H1 (cell line): ENCODE data around the gene SH3RF3. TPM values are rescaled to one million over a fixed set of nuclear protein-coding genes. Genes with fewer than 3 reads are reported as not detected.
A peak's percentile ranks its signal among the peaks of the same experiment; 100 is the strongest.

Source experiments
- CTCF ChIA-PET: fragments of 300-600 bp; sonication (Branson Sonifier 250); formaldehyde crosslinking; loops from one replicate; lab custom pipeline; 2021; ENCODE audit not compliant: partially characterized antibody; lab: Charles Lee
- POLR2A ChIA-PET: fragments of 300-600 bp; sonication (Branson Sonifier 250); formaldehyde crosslinking; loops from one replicate; lab custom pipeline; 2021; ENCODE audit warnings: inconsistent platforms; ENCODE audit not compliant: partially characterized antibody; lab: Charles Lee
- DNase-seq, 2 experiments: peaks; one replicate each; pipeline versions ENCODE4 v3.0.0 to v3.0.0-alpha.2; 2010 to 2022; ENCODE audit warnings: low spot score in 2 of 2, low read depth in 1 of 2, mixed read lengths in 1 of 2
- FAIRE-seq: peaks from 2 replicates; lab custom pipeline; 2011; peaks lifted over from hg19 to GRCh38; lab: Jason Lieb, UNC
- H2AFZ ChIP-seq: 2 replicates; pipeline ENCODE4 v1.8.1; 2012; ENCODE audit warnings: low read length, inconsistent platforms
- H2AK5ac ChIP-seq: 2 replicates; pipeline ENCODE4 v1.6.1; 2013; ENCODE audit warnings: low read depth, low read length
- H2BK120ac ChIP-seq: replicated peaks from 2 replicates; pipeline ENCODE3; 2013; ENCODE audit warnings: low read depth, low read length, inconsistent platforms
- H2BK12ac ChIP-seq: 2 replicates; pipeline ENCODE4 v1.6.1; 2013; ENCODE audit warnings: low read depth, low read length
- H2BK15ac ChIP-seq: 2 replicates; pipeline ENCODE4 v1.6.1; 2013; ENCODE audit warnings: low read length
- H2BK20ac ChIP-seq: 2 replicates; pipeline ENCODE4 v1.6.1; 2013; ENCODE audit warnings: low read length
- H2BK5ac ChIP-seq: 2 replicates; pipeline ENCODE4 v1.6.1; 2013; ENCODE audit warnings: low read depth, low read length
- H3K14ac ChIP-seq: 2 replicates; pipeline ENCODE4 v1.6.1; 2013; ENCODE audit warnings: inconsistent platforms; ENCODE audit not compliant: insufficient read length
- H3K18ac ChIP-seq: 2 replicates; pipeline ENCODE4 v1.6.1; 2013; ENCODE audit warnings: low read length; ENCODE audit errors: extremely low read depth
- H3K23ac ChIP-seq: 2 replicates; pipeline ENCODE4 v1.6.1; 2013; ENCODE audit warnings: inconsistent platforms; ENCODE audit not compliant: insufficient read length
- H3K23me2 ChIP-seq: 2 replicates; pipeline ENCODE4 v1.6.1; 2013; ENCODE audit warnings: low read depth, low read length
- H3K27ac ChIP-seq: 2 replicates; pipeline ENCODE4 v1.6.1; 2011; ENCODE audit warnings: low read depth, low read length, inconsistent platforms
- H3K27me3 ChIP-seq, 4 experiments: replicated peaks in 1 of 4; 1 replicate in 1 of 4; 2 replicates in 3 of 4; pipeline versions ENCODE4 v1.6.1 to v1.8.1; 2011 to 2013; ENCODE audit warnings: low read length in 3 of 4, mild to moderate bottlenecking in 3 of 4, inconsistent platforms in 2 of 4, mixed read lengths in 2 of 4, moderate library complexity in 1 of 4; ENCODE audit not compliant: control insufficient read depth in 3 of 4, insufficient read depth in 3 of 4; ENCODE audit errors: extremely low read depth in 1 of 4
- H3K36me3 ChIP-seq, 4 experiments: 2 replicates each; pipeline versions ENCODE4 v1.6.1 to v1.8.1; 2011 to 2013; ENCODE audit warnings: mild to moderate bottlenecking in 4 of 4, low read length in 3 of 4, moderate library complexity in 2 of 4, control low read depth in 1 of 4, inconsistent platforms in 1 of 4; ENCODE audit not compliant: insufficient read depth in 4 of 4, control insufficient read depth in 2 of 4
- H3K4ac ChIP-seq: replicated peaks from 2 replicates; pipeline ENCODE3; 2013; ENCODE audit warnings: low read length, low read depth, mixed read lengths, inconsistent platforms; ENCODE audit not compliant: insufficient read length
- H3K4me1 ChIP-seq, 4 experiments: replicated peaks in 1 of 4; 1 replicate in 1 of 4; 2 replicates in 3 of 4; pipeline versions ENCODE4 v1.6.1 to v1.8.1; 2011 to 2013; ENCODE audit warnings: low read length in 3 of 4, inconsistent platforms in 2 of 4, mixed read lengths in 1 of 4; ENCODE audit not compliant: insufficient read depth in 4 of 4, control insufficient read depth in 3 of 4
- H3K4me2 ChIP-seq, 2 experiments: 2 replicates each; pipeline versions ENCODE4 v1.6.1 to v1.8.1; 2011 to 2013; ENCODE audit warnings: low read depth in 2 of 2, low read length in 2 of 2, control low read depth in 1 of 2, inconsistent platforms in 1 of 2, mild to moderate bottlenecking in 1 of 2; ENCODE audit not compliant: insufficient read depth in 1 of 2
- H3K4me3 ChIP-seq, 4 experiments: fragments of 200-600, 300-600 bp in 1 of 4; sonication (generic), shearing (Covaris generic), sonication (Bioruptor Twin) in 1 of 4; 2 replicates each; pipeline versions ENCODE4 v1.5.1 to v1.8.1; 2011 to 2016; ENCODE audit warnings: low read length in 4 of 4, low read depth in 3 of 4, control low read depth in 2 of 4, inconsistent platforms in 2 of 4, mild to moderate bottlenecking in 2 of 4, mixed read lengths in 1 of 4, moderate library complexity in 1 of 4; ENCODE audit not compliant: insufficient read depth in 2 of 4; ENCODE audit errors: extremely low read depth in 1 of 4
- H3K56ac ChIP-seq: replicated peaks from 2 replicates; pipeline ENCODE3; 2013; ENCODE audit warnings: low read depth, mild to moderate bottlenecking, mixed read lengths, low read length, inconsistent platforms; ENCODE audit not compliant: insufficient read length
- H3K79me1 ChIP-seq: 2 replicates; pipeline ENCODE4 v1.6.1; 2013; ENCODE audit warnings: low read depth, low read length, control low read depth
- H3K79me2 ChIP-seq, 2 experiments: 2 replicates each; pipeline versions ENCODE4 v1.6.1 to v1.8.1; 2012 to 2013; ENCODE audit warnings: low read length in 2 of 2, mild to moderate bottlenecking in 2 of 2, inconsistent platforms in 1 of 2; ENCODE audit not compliant: insufficient read depth in 2 of 2, control insufficient read depth in 1 of 2
- H3K9ac ChIP-seq, 4 experiments: replicated peaks in 1 of 4; 1 replicate in 1 of 4; 2 replicates in 3 of 4; pipeline versions ENCODE4 v1.6.1 to v1.8.1; 2011 to 2013; ENCODE audit warnings: low read depth in 3 of 4, low read length in 3 of 4, control low read depth in 2 of 4, mild to moderate bottlenecking in 2 of 4, moderate library complexity in 2 of 4, inconsistent platforms in 1 of 4; ENCODE audit errors: extremely low read depth in 1 of 4
- H3K9me3 ChIP-seq, 2 experiments: 2 replicates each; pipeline versions ENCODE4 v1.6.1 to v1.8.1; 2012 to 2013; ENCODE audit warnings: mild to moderate bottlenecking in 2 of 2, moderate library complexity in 2 of 2, control low read depth in 1 of 2, inconsistent platforms in 1 of 2, low read depth in 1 of 2, low read length in 1 of 2, mixed read lengths in 1 of 2; ENCODE audit not compliant: insufficient read depth in 2 of 2
- H4K20me1 ChIP-seq, 2 experiments: replicated peaks in 1 of 2; 2 replicates each; pipeline versions ENCODE3 to v1.8.1; 2011 to 2013; ENCODE audit warnings: inconsistent platforms in 2 of 2, low read length in 2 of 2, mild to moderate bottlenecking in 1 of 2; ENCODE audit not compliant: insufficient read depth in 2 of 2, control insufficient read depth in 1 of 2
- H4K5ac ChIP-seq: 2 replicates; pipeline ENCODE4 v1.6.1; 2013; ENCODE audit warnings: low read length, low read depth, mixed read lengths, inconsistent platforms; ENCODE audit not compliant: insufficient read length
- H4K8ac ChIP-seq: 2 replicates; pipeline ENCODE4 v1.8.0; 2013; ENCODE audit warnings: mild to moderate bottlenecking, moderate library complexity, low read length, inconsistent platforms; ENCODE audit not compliant: insufficient read depth; ENCODE audit errors: extremely low read depth
- H4K91ac ChIP-seq: replicated peaks from 2 replicates; pipeline ENCODE3; 2013; ENCODE audit warnings: low read length, mixed read lengths, inconsistent platforms; ENCODE audit not compliant: insufficient read length
- BRCA1 ChIP-seq: IDR thresholded peaks from 2 replicates; pipeline ENCODE4 v1.6.1; 2012; ENCODE audit warnings: low read depth, low read length, improper control_type of control experiment
- CHD1 ChIP-seq: IDR thresholded peaks from 2 replicates; pipeline ENCODE4 v1.6.1; 2012; ENCODE audit warnings: low read depth, low read length, improper control_type of control experiment
- EP300 ChIP-seq, 2 experiments: IDR thresholded peaks; 1 replicate in 1 of 2; 2 replicates in 1 of 2; pipeline ENCODE4 v1.6.1; 2011 to 2012; ENCODE audit warnings: low read depth in 2 of 2, low read length in 2 of 2, mild to moderate bottlenecking in 2 of 2, borderline replicate concordance in 1 of 2, inconsistent platforms in 1 of 2, moderate library complexity in 1 of 2
- RFX5 ChIP-seq: IDR thresholded peaks from 2 replicates; pipeline ENCODE4 v1.6.1; 2011; ENCODE audit warnings: low read depth, low read length, improper control_type of control experiment, borderline replicate concordance
- SIX5 ChIP-seq: IDR thresholded peaks from 2 replicates; pipeline ENCODE4 v1.6.1; 2011; ENCODE audit warnings: mild to moderate bottlenecking, low read depth, low read length
- TAF1 ChIP-seq: IDR thresholded peaks from 2 replicates; pipeline ENCODE4 v1.6.1; 2011; ENCODE audit warnings: mild to moderate bottlenecking, low read depth, low read length
- WGBS, 2 experiments: shearing (Covaris generic) in 1 of 2; methylation state at CpG; one replicate each; pipeline versions ENCODE4 v1.1.6 to v1.1.7; 2013 to 2015; ENCODE audit warnings: low lambda C conversion rate in 2 of 2, mixed read lengths in 2 of 2, inconsistent platforms in 1 of 2, low coverage in 1 of 2, missing lambda C conversion rate in 1 of 2; ENCODE audit not compliant: insufficient replicate concordance in 2 of 2, insufficient coverage in 1 of 2, insufficient read length in 1 of 2; ENCODE audit errors: extremely low coverage in 1 of 2, missing lambda C conversion rate in 1 of 2; 5-methylcytosine and 5-hydroxymethylcytosine counted together
- polyA plus RNA-seq, 7 experiments: library from polyadenylated mRNA; depleted of rRNA in 3 of 7; stranded (reverse) in 5 of 7; unstranded in 2 of 7; fragments of >200 nt in 5 of 7; fragments of 200-250 nt in 2 of 7; gene quantifications; 1 replicate in 5 of 7; 2 replicates in 1 of 7; 4 replicates in 1 of 7; pipeline versions ENCODE4 v1.2.1 to v1.2.3, GENCODE V29; 2011 to 2013; ENCODE audit warnings: missing spikeins in 2 of 7, mixed read lengths in 2 of 7
- total RNA-seq: library from RNA; stranded (reverse); fragmentation: NEBNext Ultra II Directional; extraction: Animal tissue kit (Norgen Biotek cat#: 25700); gene quantifications from 2 replicates; pipeline ENCODE4 v1.2.1, GENCODE V29; 2021
- TF ChIP-seq, protein P1 (sequence below): IDR thresholded peaks from 2 replicates; pipeline ENCODE4 v1.6.1; 2012; ENCODE audit warnings: low read length, inconsistent platforms
- TF ChIP-seq, protein P2 (sequence below): IDR thresholded peaks from 2 replicates; pipeline ENCODE4 v1.6.1; 2012; ENCODE audit warnings: inconsistent platforms

The SH3RF3 gene
- total and polyA plus RNA-seq, 2 of the 8 experiments (the other 6 are each of a cell fraction or from before 2014, with no cell fraction given), result 0.11 to 0.65 TPM

GRCh38 chr2:109340381-109340780, 211.4 kb downstream of the SH3RF3 start:
- H3K4me3 ChIP-seq, result no peak overlapping the region
- no peak overlapping the region for H3K56ac ChIP-seq
- CTCF ChIA-PET, result interaction anchor here (1.2 kb wide), 1 partner anchor 40 kb away, joined by 3 read pairs; no protein-coding TSS in a partner anchor
- no peak overlapping the region for H2BK15ac ChIP-seq
- H3K27ac ChIP-seq, result no peak overlapping the region
- no peak overlapping the region for H2BK20ac ChIP-seq
- no peak overlapping the region for H2BK12ac ChIP-seq
- H3K79me2 ChIP-seq, result no peaks in the 10 kb centered on the region
- no peaks in the 10 kb centered on the region for H3K27me3 ChIP-seq
- no peak overlapping the region for H3K4ac ChIP-seq
- peaks cover 5% of the 10 kb centered on the region in 2 experiments for H3K9me3 ChIP-seq
- H4K91ac ChIP-seq, result no peak overlapping the region
- H3K14ac ChIP-seq, result no peak overlapping the region
- no peak overlapping the region for H2AK5ac ChIP-seq
- no peak overlapping the region for H2BK5ac ChIP-seq
- peak in 1 of 2 experiments; percentile 10 for DNase-seq
- POLR2A ChIA-PET, result no interaction called here
- no peak overlapping the region for H3K23ac ChIP-seq
- no peak overlapping the region for H3K18ac ChIP-seq
- no peaks in the 10 kb centered on the region for H3K23me2 ChIP-seq
- TF ChIP-seq TAF1 (no peak), EP300 (IDR thresholded peaks at IDR 0.05; ENCODE audit: borderline replicate concordance in 1 of 2, low read depth in 2 of 2, low read length in 2 of 2) (no peak), SIX5 (no peak), CHD1 (no peak), RFX5 (no peak), BRCA1 (no peak)
- TF ChIP-seq, protein P1, sequence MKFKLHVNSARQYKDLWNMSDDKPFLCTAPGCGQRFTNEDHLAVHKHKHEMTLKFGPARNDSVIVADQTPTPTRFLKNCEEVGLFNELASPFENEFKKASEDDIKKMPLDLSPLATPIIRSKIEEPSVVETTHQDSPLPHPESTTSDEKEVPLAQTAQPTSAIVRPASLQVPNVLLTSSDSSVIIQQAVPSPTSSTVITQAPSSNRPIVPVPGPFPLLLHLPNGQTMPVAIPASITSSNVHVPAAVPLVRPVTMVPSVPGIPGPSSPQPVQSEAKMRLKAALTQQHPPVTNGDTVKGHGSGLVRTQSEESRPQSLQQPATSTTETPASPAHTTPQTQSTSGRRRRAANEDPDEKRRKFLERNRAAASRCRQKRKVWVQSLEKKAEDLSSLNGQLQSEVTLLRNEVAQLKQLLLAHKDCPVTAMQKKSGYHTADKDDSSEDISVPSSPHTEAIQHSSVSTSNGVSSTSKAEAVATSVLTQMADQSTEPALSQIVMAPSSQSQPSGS, result no peak
- TF ChIP-seq, protein P2, sequence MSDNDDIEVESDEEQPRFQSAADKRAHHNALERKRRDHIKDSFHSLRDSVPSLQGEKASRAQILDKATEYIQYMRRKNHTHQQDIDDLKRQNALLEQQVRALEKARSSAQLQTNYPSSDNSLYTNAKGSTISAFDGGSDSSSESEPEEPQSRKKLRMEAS, result no peak
- TF ChIP-seq, all 59 proteins: peak for 0
- no peak for FAIRE-seq
- Histone ChIP-seq H4K20me1 (no peaks in the 10 kb centered on the region), H2AFZ (no peak overlapping the region), H3K79me1 (no peaks in the 10 kb centered on the region), H2BK120ac (no peak overlapping the region), H3K4me2 (no peak overlapping the region), H3K36me3 (no peaks in the 10 kb centered on the region), H4K5ac (no peak overlapping the region), H3K4me1 (no peaks in the 10 kb centered on the region), H3K9ac (no peak overlapping the region), H4K8ac (no peak overlapping the region)
- WGBS, 2 experiments, result 100% methylated on average over 4 of the region's 4 CpGs; no CpG with 5 or more reads in 1 of the 2 experiments
